ENCODE data around the gene CYTH1. TPM values are rescaled to one million over a fixed set of nuclear protein-coding genes. Genes with fewer than 3 reads are reported as not detected.

The CYTH1 gene
- total RNA-seq, 1 experiment from 2014 or later, result 34.3 TPM

GRCh38 chr17:78819806-78820792 is 38.0 kb upstream of the CYTH1 start (continued):
- no peak for TF ChIP-seq EZH2phosphoT487 (IDR thresholded peaks at IDR 0.05; ENCODE audit: borderline replicate concordance)

- BruUV-seq (replicated peaks), result no TSS peak
- no peaks in the 10 kb centered on the region for H3K27me3 ChIP-seq (ENCODE audit: insufficient read depth, low read length)
- H4K20me1 ChIP-seq (ENCODE audit: insufficient read depth), result peaks cover under 1% of the 10 kb centered on the region; the same call in 1 of the 2 replicates
- ChIA-PET RAD21 (ENCODE audit: low non-redundant PET in 1 of 2, low total read pairs in 2 of 2, uncharacterized antibody in 2 of 2, unreplicated experiment in 2 of 2) (no interaction called here), CTCF (no interaction called here), POLR2A (no interaction called here)
- H3K27ac ChIP-seq (ENCODE audit: low read depth, low read length), result no peak overlapping the region
- H3K9me3 ChIP-seq (ENCODE audit: control insufficient read depth in 1 of 2, insufficient read depth in 1 of 2, low read depth in 1 of 2, low read length in 2 of 2), result no peaks in the 10 kb centered on the region
- H3K9me2 ChIP-seq (ENCODE audit: insufficient read depth), result no peaks in the 10 kb centered on the region
- no peaks in the 10 kb centered on the region for H3K4me1 ChIP-seq (ENCODE audit: control insufficient read depth in 1 of 2, insufficient read depth in 2 of 2, low read length in 2 of 2)
- H3K4me3 ChIP-seq (replicated peaks in 1 of 2; ENCODE audit: low read depth in 1 of 2, low read length in 2 of 2), result no peak overlapping the region
- TF ChIP-seq MAX (IDR thresholded peaks at IDR 0.05) (no peak), EZH2phosphoT487 (IDR thresholded peaks at IDR 0.05; ENCODE audit: borderline replicate concordance) (no peak), ZNF274 (IDR thresholded peaks at IDR 0.05; ENCODE audit: low read depth, low read length) (no peak), CBX3 (IDR thresholded peaks at IDR 0.05; ENCODE audit: low read depth) (no peak), JUND (IDR thresholded peaks at IDR 0.05) (no peak), ATF3 (IDR thresholded peaks at IDR 0.05) (no peak), FOSL1 (IDR thresholded peaks at IDR 0.05; ENCODE audit: low read depth) (no peak), SIN3A (IDR thresholded peaks at IDR 0.05; ENCODE audit: low read depth) (no peak), ELF1 (IDR thresholded peaks at IDR 0.05; ENCODE audit: borderline replicate concordance, low read depth) (no peak), REST (IDR thresholded peaks at IDR 0.05; ENCODE audit: low read depth) (no peak), RAD21 (IDR thresholded peaks at IDR 0.05; ENCODE audit: low read depth) (no peak), ZFX (IDR thresholded peaks at IDR 0.05) (no peak)
- DNase-seq (ENCODE audit: low read depth, low spot score), result no peak
- H3K36me3 ChIP-seq (ENCODE audit: control insufficient read depth in 1 of 2, insufficient read depth in 2 of 2, low read length in 2 of 2), result peaks cover 74 to 91% of the 10 kb centered on the region in 2 experiments
- no peak overlapping the region for H3K4me2 ChIP-seq (ENCODE audit: low read length)
- H2AFZ ChIP-seq (ENCODE audit: low read depth, low read length, poor library complexity, severe bottlenecking), result no peak overlapping the region
- H3K79me2 ChIP-seq (ENCODE audit: insufficient read depth, low read length), result peaks cover 55% of the 10 kb centered on the region
- no peak for ATAC-seq
- no peak overlapping the region for H3K9ac ChIP-seq (ENCODE audit: low read length)
- intact Hi-C loops (cut with micrococcal nuclease), result no loop called here
Observed at GRCh38 chr17:78819402-78819801, 37.3 kb upstream of the CYTH1 start.

Data from HCT116 (cell line).